ENCODE data around the gene OR56B4.

GRCh38 chr11:6142936-6143335 is 35.5 kb downstream of the OR56B4 start:
- no peak for TF ChIP-seq EZH2phosphoT487 (conservative IDR thresholded peaks at IDR 0.05; ENCODE audit: low read length)
- no peak for TF ChIP-seq CTCF (IDR thresholded peaks at IDR 0.05; ENCODE audit: insufficient read depth, low read length, poor library complexity, severe bottlenecking)

All from SU-DHL-6 (cell line).